Activated CD8-positive, alpha-beta memory T cell treated with anti-CD3 and anti-CD28 coated beads, Interleukin-2, amount 50 U/mL, for 1 hour (primary cell): ENCODE data around the gene GET4.
"Not testable (repeated sequence)": the region's sequence is repeated elsewhere in the genome, so short reads cannot be mapped to it uniquely, and the experiment has no call there.

Experiments used
- DNase-seq: peaks from one replicate; pipeline ENCODE4 v3.0.0-alpha.2; 2020; ENCODE audit errors: extremely low read depth

Gene GET4

GRCh38 chr7:845731-846130, 30.6 kb upstream of the GET4 start:
- no peak for DNase-seq

DNA sequence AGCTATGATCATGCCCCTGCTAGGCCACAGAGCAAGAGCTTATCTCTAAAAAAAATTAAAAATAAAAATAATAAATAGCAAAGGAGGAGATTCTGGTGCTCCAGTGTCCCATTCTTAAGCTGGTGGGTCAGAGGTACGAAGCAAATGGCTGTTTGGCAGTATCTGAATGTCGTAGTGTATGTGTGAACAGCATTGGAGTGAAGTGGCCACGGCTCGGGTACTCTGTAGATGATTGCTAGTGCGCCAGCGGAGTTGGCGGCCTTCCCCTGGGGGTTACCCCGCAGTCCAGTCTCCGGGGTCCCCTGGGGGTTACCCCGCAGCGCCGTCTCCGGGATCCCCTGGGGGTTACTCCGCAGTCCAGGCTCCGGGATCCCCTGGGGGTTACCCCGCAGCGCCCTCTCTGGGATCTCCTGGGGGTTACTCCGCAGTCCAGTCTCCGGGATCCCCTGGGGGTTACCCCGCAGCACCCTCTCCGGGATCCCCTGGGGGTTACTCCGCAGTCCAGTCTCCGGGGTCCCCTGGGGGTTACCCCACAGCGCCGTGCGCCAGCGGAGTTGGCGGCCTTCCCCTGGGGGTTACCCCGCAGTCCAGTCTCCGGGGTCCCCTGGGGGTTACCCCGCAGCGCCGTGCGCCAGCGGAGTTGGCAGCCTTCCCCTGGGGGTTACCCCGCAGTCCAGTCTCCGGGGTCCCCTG, 29.2 kb upstream of the GET4 start:
- not testable (repeated sequence) for DNase-seq

- DNase-seq: not testable (repeated sequence)
Observed at GRCh38 chr7:847728-848127, 28.6 kb upstream of the GET4 start.

- no peak for DNase-seq
Observed at GRCh38 chr7:849145-849544, 27.2 kb upstream of the GET4 start.

GRCh38 chr7:849781-850180, 26.6 kb upstream of the GET4 start:
- no peak for DNase-seq

GRCh38 chr7:851204-851603, 25.1 kb upstream of the GET4 start:
- no peak for DNase-seq

DNA sequence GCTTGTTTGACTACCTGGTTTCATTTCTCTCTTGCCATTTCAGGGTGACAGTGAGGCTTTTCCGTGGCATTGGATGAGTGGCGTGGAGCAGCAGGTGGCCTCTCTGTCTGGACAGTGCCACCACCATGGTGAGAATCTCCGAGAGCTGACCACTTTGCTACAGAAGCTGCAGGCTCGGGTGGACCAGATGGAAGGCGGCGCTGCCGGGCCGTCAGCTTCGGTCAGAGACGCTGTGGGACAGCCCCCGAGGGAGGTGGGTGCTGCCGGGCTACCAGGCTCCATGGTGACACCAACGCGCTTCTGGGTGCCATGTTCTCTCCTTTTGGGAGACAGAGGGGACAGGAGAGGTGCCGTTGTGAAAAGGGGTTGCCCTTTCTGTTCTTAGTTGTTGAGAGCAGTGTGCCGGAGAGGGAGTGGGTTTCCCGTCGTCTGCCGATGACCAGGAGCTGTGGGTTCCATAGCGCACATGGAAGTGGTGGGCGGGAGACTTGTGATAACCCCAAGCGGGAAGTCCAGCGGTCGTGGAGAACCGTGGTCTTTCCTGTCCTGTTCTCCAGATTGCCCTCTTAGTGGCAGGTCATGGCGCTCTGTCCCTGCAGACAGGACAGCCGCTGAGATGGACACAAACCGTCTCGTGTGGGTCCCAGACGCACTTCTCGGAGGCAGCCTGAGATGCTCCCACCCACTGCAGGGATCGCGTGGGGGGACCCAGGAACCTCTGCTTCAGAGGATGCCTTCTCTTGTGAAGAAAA, 22.8 kb upstream of the GET4 start:
- no peak for DNase-seq

- no peak for DNase-seq
Observed at GRCh38 chr7:854118-854775, 22.1 kb upstream of the GET4 start.

GRCh38 chr7:855686-856369, 20.5 kb upstream of the GET4 start:
- DNase-seq: no peak

DNA sequence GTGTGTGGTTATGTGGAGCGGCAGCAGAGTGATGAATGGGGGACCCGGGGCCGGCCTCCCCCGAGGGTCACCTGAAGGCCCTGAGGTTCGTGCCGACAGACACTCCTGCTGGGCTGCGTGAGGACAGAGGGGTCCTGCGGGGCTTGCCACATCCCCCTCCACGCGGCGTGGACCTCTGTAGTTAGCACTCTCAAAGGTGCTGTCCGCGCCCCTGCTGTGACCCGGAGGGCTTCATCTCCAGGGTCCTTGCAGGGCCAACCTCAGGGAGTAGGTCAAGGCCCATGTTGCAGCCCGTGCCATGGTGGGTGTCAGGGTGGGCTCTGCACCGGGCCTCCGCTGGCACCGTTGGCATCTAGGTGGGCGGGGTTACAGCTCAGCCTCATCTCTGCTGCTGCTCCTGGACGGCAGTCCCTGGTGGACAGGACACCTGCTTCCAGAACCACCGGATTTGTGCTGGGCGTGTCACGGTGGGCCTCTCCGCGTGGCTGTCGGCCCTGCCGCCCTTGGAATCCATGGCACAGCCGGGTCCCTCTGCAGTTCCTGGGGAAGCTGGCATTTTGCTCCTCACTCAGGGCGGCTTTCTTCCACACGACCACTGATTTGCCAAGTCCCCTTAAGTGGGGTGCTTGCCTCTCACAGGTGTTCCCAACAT, 19.8 kb upstream of the GET4 start:
- no peak for DNase-seq

GRCh38 chr7:857661-858060, 18.7 kb upstream of the GET4 start:
- no peak for DNase-seq

DNA sequence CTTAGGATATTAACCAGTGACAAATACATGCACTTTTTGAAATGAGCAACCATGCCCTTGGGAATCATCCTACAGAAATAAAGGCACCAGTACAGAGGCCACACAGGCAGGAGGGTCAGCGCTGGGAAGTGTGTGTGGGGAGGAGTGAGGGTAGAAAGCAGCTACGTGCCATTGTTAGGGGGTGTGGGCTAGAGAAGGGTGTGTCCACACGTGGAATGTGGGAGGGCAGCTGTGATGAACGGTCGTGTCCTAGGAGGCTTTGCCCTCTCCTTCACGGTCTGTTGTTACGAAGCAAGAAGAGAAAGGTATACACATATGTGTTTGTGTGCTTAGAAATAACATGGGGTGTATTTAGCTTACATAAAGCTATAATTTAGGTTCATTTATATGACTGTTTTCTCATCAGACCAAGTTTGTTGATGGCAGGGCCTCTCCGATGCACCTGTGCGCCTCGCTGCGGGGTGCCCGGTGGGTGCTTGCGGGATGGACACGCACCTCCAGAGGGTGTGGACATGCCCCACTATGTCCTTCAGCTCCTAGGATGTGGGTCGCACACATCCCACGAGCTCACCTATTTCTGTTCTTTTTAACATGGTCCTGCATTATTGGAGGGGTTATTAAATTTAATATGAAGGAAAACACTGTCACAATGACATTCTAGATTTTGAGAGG, 16.9 kb upstream of the GET4 start:
- no peak for DNase-seq

- no peak for DNase-seq
Observed at GRCh38 chr7:860149-860548, 16.2 kb upstream of the GET4 start.

DNA sequence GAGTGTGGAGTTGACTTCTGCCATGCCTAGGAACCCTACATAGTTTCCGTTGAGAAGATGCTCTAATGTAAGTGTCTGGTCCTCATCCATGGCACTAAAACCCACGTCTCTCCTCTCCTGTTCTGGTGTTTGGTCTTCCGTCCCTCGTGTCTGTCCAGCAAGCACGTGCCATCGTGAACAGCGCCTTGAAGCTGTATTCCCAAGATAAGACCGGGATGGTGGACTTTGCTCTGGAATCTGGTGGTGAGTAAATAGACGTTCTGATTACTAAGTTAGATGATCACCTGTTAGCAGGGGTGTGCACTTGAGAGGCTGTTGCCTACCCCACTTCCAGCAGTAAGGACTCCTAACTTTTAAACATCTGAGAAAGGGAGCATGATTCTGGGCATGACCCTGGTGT, 15.1 kb upstream of the GET4 start:
- DNase-seq: no peak

GRCh38 chr7:862157-862556, 14.2 kb upstream of the GET4 start:
- DNase-seq: no peak

DNA sequence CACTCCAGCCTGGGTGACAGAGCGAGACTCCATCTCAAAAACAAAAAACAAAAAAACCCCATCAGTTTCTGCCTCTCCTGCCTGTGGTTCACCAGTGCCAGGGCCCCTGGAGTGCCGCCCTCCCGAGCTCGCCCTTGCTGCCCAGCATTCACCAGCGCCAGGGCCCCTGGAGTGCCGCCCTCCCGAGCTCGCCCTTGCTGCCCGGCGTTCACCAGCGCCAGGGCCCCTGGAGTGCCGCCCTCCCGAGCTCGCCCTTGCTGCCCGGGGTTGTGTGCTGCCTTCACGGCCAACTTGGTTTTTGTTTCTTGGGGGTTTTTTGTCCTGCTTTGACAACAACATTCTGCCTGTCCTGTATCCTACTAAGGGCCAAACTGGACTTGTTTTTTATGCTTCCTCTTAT, 13.2 kb upstream of the GET4 start:
- no peak for DNase-seq

DNA sequence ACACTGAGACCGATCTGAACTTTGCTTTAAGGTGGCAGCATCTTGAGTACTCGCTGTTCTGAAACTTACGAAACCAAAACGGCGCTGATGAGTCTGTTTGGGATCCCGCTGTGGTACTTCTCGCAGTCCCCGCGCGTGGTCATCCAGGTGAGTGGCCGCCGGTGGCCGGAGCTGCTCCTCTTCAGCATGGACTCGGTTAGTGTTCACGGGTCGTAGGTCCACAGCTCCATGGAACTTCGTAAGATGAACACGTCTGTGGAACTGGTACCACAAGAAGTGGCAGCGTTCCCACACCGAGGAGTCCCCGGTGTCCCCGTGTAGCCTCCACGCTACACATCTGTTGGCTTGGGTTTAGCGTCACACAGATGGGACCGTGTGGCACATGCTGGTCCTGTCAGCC, 10.4 kb upstream of the GET4 start:
- no peak for DNase-seq

- DNase-seq: no peak
Observed at GRCh38 chr7:867001-867405, 9.4 kb upstream of the GET4 start.

GRCh38 chr7:867406-868188, 8.8 kb upstream of the GET4 start:
- DNase-seq: no peak

GRCh38 chr7:868189-868486, 8.2 kb upstream of the GET4 start:
- DNase-seq: no peak

DNA sequence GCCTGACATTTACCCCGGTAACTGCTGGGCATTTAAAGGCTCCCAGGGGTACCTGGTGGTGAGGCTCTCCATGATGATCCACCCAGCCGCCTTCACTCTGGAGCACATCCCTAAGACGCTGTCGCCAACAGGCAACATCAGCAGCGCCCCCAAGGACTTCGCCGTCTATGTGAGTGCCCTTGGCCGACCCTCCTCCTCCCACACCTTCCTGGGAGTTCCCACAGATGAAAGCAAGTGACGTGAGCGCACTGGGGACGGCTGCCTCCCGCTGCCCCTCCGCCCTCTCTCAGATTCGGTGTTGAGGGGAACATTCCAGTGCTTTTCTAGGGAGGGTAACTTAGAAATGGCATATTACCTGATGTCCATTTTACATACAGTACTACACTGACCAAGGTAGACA, 7.0 kb upstream of the GET4 start:
- DNase-seq: no peak
